PFSK-1 (cell line): Measurements from ENCODE around the gene AFF2.

Experiments used
- POLR2AphosphoS5 ChIP-seq: IDR thresholded peaks from 2 replicates; pipeline ENCODE4 v1.6.1; 2012; ENCODE audit warnings: low read depth, mild to moderate bottlenecking, control low read depth, low read length, moderate library complexity
- REST ChIP-seq, 2 experiments: IDR thresholded peaks; 2 replicates each; pipeline versions ENCODE4 v1.6.1 to v1.8.0; 2011 to 2012; ENCODE audit warnings: low read depth in 2 of 2, low read length in 2 of 2, control low read depth in 1 of 2, inconsistent platforms in 1 of 2, mild to moderate bottlenecking in 1 of 2, moderate library complexity in 1 of 2; ENCODE audit not compliant: insufficient read depth in 1 of 2
- SIN3A ChIP-seq: IDR thresholded peaks from 2 replicates; pipeline ENCODE4 v1.6.1; 2012; ENCODE audit warnings: mild to moderate bottlenecking, low read length, moderate library complexity, borderline replicate concordance; ENCODE audit not compliant: insufficient read depth
- TAF1 ChIP-seq: IDR thresholded peaks from 2 replicates; pipeline ENCODE4 v1.6.1; 2012; ENCODE audit warnings: low read length, control low read depth, borderline replicate concordance; ENCODE audit not compliant: insufficient read depth

- TF ChIP-seq REST (IDR thresholded peaks at IDR 0.05; ENCODE audit: insufficient read depth in 1 of 2, low read depth in 2 of 2, low read length in 2 of 2) (no peak), SIN3A (no peak), POLR2AphosphoS5 (no peak), TAF1 (no peak)
These were observed 440.1 kb downstream of the AFF2 start for GRCh38 chrX:148940411-148940996.
